NCI-H82 (cell line): Measurements from ENCODE around the gene LGR5.

ENCODE experiments used
- DNase-seq: peaks from one replicate; lab custom pipeline; 2025; lab: John Stamatoyannopoulos, UW

LGR5 gene

GRCh38 chr12:71439362-71439612 lies 311 bp upstream of the LGR5 start:
- DNase-seq = no peak

GRCh38 chr12:71440345-71440762 lies 756 bp downstream of the LGR5 start:
- DNase-seq = peak; percentile 55

DNA sequence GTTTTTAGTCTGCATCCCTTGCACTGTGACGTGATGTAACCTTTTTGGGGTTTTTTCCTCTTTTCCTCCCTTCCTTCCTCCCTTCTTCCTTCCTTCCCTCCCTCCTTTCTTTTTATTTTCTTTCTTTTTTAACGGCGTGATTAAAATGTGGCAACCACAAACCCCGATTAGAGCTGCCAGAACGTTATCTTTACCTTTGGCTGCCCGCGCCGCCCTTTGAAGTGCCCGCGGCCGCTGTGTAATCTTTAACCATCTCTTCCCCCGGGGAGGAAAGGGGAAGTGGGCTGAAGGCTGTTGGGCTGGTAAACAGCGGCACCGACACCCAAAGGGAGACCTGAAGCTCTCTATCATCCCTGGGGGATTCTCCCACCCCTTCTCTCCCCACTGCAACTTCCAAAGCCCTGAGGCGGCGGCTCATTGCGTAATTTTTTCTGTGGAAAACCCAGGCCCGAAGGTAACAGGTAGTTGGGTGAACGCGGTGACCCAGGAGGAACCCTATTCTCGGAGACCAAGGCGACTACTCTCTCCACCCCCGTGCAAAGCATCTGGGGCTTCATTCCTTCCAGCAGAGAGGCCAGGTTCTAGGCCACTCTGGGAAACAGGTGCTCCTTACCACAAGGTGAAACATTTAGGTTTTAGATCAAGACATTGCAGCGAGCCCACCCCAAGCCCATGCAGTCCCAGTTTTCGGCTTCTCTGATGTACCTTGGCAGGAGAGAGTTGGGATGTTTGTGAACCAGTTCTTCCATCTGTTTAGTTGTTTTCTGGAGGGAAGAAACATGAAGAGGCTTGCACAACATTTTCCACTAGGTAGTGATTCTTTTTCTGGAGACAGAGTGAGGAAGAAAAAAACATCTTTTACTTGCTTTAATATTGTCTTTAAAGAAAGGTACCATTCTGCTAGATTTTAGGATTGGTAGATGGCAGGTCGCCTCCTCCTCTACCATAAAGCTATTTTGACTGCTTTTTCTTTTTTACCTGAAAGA lies 1.5 kb downstream of the LGR5 start:
- DNase-seq = peak; percentile 30

DNA sequence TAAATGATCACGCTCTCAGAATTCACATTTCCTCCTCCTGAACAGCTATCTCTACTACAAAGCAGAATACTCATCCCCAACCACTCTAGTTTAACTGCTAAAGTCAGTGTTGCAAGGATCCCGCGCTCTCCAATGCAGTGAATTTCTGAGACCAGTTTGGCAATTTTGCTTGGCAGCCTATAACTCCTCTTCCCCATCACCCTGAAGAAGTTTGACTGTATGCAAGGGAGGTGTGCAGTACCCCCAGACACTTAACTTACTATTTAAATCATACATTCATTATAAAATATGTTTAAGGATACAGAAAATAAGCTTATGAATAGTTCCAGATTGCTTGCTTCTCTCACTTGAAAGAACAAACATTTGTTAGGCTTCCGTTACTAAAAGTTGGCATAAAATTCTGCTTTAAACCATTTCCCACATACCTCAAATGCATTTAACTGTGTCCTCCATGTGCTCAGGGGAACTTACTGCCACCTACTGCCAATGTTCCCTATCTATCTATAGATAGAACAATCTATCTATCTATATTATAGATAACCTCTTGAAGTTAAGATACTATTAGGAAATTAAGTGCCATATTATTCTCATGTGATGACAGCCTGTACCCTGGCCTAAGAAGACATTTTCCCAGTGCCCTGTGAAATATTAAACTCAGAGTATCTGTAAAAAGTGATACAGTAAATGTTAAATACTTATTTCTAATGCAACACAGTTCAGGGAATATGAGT lies 2.4 kb downstream of the LGR5 start:
- peak; percentile 2 for DNase-seq

DNA sequence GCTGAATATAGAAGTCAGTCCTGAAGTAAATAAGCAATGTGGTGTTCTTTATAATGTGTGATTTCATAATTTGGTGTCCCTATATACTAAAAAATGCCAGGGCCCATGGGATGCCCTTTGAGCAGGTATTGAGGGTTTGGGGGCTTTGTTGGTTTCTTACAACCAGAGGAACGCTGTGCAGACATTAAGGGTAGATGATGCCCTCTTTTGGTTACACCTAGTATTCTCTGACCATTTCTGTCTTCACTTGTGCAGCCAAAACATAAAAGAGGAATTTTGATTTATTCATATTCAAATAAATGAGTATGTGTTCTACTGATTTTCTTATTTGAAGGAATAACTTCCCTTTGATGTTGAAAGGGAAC lies 3.0 kb downstream of the LGR5 start:
- DNase-seq = no peak

GRCh38 chr12:71445071-71445470 lies 5.5 kb downstream of the LGR5 start:
- DNase-seq = no peak

DNA sequence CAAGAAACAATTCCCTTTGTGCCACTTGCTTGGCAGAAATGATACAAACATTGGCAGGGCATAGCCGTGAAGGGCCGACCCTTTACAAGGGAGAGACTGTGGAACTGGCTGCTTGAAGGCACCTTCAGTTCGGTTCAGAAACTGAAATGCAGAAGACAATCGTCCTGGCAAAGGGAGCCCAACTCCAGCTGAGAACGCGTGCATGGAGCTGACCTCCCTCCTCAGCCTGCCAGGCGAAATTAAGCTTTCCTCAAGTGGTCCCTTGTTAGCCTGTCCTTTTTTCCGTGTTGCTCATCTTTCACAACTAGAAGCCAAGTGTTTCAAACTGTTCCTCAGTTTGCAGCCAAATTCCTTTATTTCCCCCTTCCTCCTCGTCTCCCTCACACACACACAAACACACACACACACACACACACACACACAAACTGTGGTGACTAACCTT lies 8.1 kb downstream of the LGR5 start:
- no peak for DNase-seq

GRCh38 chr12:71448150-71448581 lies 8.6 kb downstream of the LGR5 start:
- no peak for DNase-seq

GRCh38 chr12:71449373-71450070 lies 9.9 kb downstream of the LGR5 start:
- DNase-seq = no peak

DNA sequence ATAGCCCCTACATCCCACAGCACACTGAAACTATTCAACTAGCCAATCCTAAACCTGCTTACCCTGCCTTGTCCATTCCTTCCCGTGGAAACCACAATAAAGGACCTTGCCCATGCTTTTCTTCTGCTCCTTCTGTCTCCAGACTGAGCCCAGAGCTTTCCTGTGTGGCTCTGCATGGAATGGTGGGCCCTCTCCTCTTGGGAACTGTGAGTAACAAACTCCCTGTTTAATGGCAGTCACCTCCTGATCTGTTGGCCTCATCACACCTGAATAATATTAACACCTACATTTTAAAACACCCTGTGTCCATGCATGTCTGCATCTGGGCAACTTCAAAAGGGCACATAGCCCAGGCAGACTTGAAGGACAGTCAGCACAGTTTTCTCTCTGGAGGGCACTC lies 12.4 kb downstream of the LGR5 start:
- DNase-seq = no peak

DNA sequence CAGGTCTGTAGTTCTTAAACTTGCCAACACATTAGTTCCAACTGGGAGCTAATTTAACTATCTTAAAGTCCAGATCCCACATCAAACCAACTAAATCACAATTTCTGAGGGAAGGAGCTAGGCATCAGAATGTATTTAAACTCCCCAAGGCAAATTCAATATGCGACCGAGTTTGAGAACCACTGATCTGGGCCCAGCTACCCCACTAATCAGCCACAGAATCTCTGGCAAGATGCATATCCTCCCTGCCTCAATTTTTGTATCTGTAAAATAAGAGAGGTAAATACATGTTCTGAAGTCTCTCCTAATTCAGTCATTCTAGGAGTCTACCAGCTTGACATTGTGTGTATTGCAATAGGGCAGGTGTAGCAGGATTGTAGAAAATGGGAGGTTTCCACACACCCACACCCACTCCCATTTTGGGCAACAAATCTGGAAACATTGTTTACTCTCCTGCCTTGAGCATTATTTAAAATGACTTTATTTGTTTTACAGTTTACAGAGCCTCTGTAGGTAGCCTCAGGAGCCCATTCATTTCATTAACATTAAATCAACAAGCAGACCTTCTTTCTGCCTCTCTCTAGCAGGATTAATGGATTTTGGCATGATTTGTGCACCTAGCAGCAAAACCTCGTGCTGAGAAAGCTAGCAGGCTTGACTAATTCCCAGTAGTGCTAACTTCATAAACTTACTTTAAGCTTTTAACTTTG lies 15.6 kb downstream of the LGR5 start:
- DNase-seq = peak; percentile 16

DNA sequence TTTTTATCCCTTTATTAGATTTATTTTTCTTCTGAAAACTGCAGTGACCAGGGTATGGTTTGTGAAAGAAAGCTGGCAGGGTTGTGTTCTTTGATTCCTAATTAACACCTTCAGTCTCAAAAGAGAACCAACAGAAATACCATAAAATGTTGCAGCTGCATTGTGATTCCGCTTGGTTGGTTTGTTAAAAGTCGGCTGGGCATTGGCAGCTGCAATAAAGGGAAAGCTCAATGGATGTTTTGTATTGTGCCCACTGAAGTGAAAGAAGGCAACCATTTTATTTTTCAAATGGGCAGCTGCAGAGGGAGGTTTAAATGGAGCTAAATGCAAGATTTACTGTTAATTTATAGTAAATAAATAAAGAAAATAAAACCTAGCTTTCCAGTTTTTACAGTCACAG lies 16.7 kb downstream of the LGR5 start:
- no peak for DNase-seq

GRCh38 chr12:71456990-71457389 lies 17.4 kb downstream of the LGR5 start:
- DNase-seq = no peak

DNA sequence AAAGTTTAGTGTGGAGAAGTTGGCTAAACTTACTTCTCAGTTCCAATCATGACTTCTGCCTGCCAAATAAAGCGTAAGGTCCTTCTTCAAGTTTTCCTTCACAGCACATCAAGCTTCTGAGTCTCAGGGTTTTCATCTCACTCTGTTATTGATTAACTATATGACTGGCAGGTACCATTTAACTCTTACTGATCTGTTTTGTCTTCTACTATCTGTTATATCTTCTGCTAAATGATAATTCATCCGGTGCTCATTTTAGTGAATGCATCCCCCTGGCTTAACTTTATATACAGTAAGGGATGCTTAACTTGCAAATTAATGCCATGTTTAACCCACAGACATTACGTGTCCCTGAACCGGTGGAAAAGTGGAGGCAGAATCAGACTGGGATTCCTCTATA lies 20.7 kb downstream of the LGR5 start:
- DNase-seq = no peak

- no peak for DNase-seq
Measured at GRCh38 chr12:71460850-71461609, 21.4 kb downstream of the LGR5 start.

DNA sequence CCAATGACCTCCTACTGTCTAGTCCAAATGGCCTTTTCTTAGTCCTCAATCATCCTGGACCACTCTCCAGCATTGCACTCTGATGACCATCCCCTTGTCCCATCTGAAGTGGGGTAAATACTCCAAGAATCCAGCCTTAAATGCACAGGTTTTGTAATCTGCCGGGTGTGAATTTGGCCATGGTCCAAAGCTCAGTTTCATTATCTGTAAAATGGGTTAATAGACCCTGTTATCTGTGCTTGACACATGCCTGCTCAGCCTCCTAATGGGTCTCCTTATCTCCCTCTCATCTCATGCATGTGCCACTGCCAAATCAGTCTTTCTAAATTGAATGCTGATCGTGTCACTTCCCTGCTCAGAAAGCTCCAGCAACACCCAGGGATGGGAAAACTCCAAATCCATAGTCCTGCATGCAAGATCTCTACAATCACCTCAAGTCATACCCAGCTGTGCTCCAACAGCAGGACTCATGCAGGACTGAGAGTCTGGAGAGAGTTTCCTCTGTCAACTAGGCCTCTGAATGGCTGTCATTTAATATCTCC lies 22.3 kb downstream of the LGR5 start:
- DNase-seq = no peak

DNA sequence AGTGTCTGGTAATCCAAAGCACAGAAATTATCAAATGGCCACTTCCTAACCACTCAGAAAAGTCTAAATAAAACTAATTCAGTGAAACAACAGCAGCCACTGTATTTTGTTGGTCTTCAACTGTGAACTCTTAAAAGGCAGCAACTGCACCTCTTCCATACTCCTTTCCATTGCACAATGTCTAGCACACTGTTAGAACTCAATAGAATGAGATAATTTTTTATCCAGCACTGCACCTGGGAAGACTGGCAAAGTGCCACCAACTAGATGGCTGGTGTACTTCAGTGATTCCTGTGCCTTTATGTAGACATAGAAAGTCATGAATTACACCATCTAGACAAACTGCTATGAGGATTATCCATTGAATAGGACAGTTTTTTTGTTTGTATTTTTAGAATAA lies 26.2 kb downstream of the LGR5 start:
- DNase-seq = no peak

- DNase-seq = no peak
Measured at GRCh38 chr12:71469258-71469750, 29.7 kb downstream of the LGR5 start.

GRCh38 chr12:71472441-71472911 lies 32.9 kb downstream of the LGR5 start:
- DNase-seq = no peak

DNA sequence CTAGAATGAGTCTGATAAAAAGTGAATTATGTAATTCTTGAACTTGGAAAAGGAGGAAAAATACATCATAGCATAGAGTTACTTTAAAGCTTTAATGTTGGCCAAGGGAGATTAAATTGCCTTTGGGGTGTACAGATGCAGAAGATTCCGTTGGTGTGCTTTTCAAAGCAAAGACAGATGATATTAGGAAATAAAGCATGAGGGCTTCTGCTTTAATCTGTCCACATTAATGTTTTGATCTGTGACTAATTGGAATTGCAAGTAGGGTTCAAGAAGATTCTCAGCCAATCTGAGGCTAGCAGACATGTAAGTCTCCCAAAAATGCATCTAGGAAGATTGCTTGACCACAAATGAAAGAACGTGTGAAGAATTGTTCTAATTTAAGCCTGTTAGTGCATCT lies 35.2 kb downstream of the LGR5 start:
- DNase-seq = peak; percentile 14

DNA sequence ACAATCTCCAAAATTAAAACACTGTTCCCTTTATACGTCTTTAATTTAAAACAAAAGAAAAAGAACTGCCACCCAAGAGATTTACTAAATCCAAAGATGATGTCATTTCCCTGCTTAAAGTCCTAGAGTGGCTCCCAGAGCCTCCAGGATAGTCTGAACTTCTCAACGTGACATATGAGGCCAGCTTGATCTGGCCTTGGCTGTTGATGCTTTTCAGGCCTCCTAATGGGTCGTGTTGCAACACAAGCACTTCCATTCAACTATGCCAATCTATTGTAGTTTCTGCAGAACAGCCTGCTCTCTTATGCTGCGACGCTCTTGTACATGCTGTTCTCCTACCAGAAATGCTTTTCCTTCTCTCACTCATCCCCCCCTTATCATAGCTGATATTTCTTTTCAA lies 35.7 kb downstream of the LGR5 start:
- peak; percentile 30 for DNase-seq
